H9 (cell line): Measurements from ENCODE around the gene SLC1A5. TPM values are rescaled to one million over a fixed set of nuclear protein-coding genes. Genes with fewer than 3 reads are reported as not detected.

Source experiments
- DNase-seq: peaks from one replicate; pipeline ENCODE4 v3.0.0-alpha.2; 2017
- H2AFZ ChIP-seq: one replicate; pipeline ENCODE4 v1.6.1; 2013; ENCODE audit warnings: mild to moderate bottlenecking, low read length, control low read depth, moderate library complexity
- H2AK5ac ChIP-seq: 2 replicates; pipeline ENCODE4 v1.6.1; 2013; ENCODE audit warnings: low read length, control low read depth, mixed read lengths; ENCODE audit not compliant: insufficient read length
- H2BK120ac ChIP-seq: one replicate; pipeline ENCODE4 v1.6.1; 2013; ENCODE audit warnings: low read depth, mild to moderate bottlenecking, low read length, control low read depth, inconsistent platforms; ENCODE audit not compliant: poor library complexity, severe bottlenecking
- H2BK12ac ChIP-seq: 2 replicates; pipeline ENCODE4 v1.6.1; 2013; ENCODE audit warnings: low read length, control low read depth, mixed read lengths, low read depth; ENCODE audit not compliant: insufficient read length
- H2BK15ac ChIP-seq: 2 replicates; pipeline ENCODE4 v1.6.1; 2013; ENCODE audit warnings: low read depth, low read length, control low read depth
- H2BK20ac ChIP-seq: one replicate; pipeline ENCODE4 v1.6.1; 2013; ENCODE audit warnings: low read depth, mild to moderate bottlenecking, low read length, control low read depth, inconsistent platforms; ENCODE audit not compliant: poor library complexity, severe bottlenecking
- H2BK5ac ChIP-seq: 2 replicates; pipeline ENCODE4 v1.6.1; 2013; ENCODE audit warnings: low read length, control low read depth, mixed read lengths; ENCODE audit not compliant: insufficient read length
- H3K14ac ChIP-seq: 2 replicates; pipeline ENCODE4 v1.6.1; 2013; ENCODE audit warnings: low read length, control low read depth; ENCODE audit not compliant: insufficient read depth
- H3K18ac ChIP-seq: 2 replicates; pipeline ENCODE4 v1.6.1; 2013; ENCODE audit warnings: low read depth, mild to moderate bottlenecking, mixed read lengths, low read length, control low read depth; ENCODE audit not compliant: insufficient read length
- H3K23ac ChIP-seq: 2 replicates; pipeline ENCODE4 v1.6.1; 2013; ENCODE audit warnings: low read length, control low read depth, mixed read lengths, low read depth; ENCODE audit not compliant: insufficient read length
- H3K23me2 ChIP-seq: 2 replicates; pipeline ENCODE4 v1.6.1; 2013; ENCODE audit warnings: low read depth, mild to moderate bottlenecking, mixed read lengths, low read length, control low read depth; ENCODE audit not compliant: insufficient read length, poor library complexity, severe bottlenecking
- H3K27ac ChIP-seq: 2 replicates; pipeline ENCODE4 v1.5.1; 2013; ENCODE audit warnings: low read length, control low read depth, mixed read lengths, low read depth; ENCODE audit not compliant: insufficient read length
- H3K27me3 ChIP-seq: 2 replicates; pipeline ENCODE4 v1.6.1; 2013; ENCODE audit warnings: low read length, control low read depth, inconsistent platforms; ENCODE audit not compliant: insufficient read depth
- H3K4ac ChIP-seq: 2 replicates; pipeline ENCODE4 v1.6.1; 2013; ENCODE audit warnings: low read depth, mild to moderate bottlenecking, control low read depth, inconsistent platforms, low read length, moderate library complexity
- H3K4me1 ChIP-seq: 2 replicates; pipeline ENCODE4 v1.6.1; 2013; ENCODE audit warnings: low read length, control low read depth, inconsistent platforms; ENCODE audit not compliant: insufficient read depth
- H3K4me2 ChIP-seq: 2 replicates; pipeline ENCODE4 v1.6.1; 2013; ENCODE audit warnings: low read length, control low read depth, mixed read lengths; ENCODE audit not compliant: insufficient read length, insufficient read depth
- H3K56ac ChIP-seq: 2 replicates; pipeline ENCODE4 v1.6.1; 2013; ENCODE audit warnings: low read depth, mild to moderate bottlenecking, mixed read lengths, low read length, control low read depth; ENCODE audit not compliant: insufficient read length
- H3K79me1 ChIP-seq: 2 replicates; pipeline ENCODE4 v1.6.1; 2013; ENCODE audit warnings: low read depth, mild to moderate bottlenecking, moderate library complexity, low read length, control low read depth, inconsistent platforms; ENCODE audit not compliant: insufficient read depth, poor library complexity, severe bottlenecking
- H3K79me2 ChIP-seq: 2 replicates; pipeline ENCODE4 v1.6.1; 2013; ENCODE audit warnings: low read length, control low read depth, inconsistent platforms; ENCODE audit not compliant: insufficient read depth
- H3K9ac ChIP-seq: 2 replicates; pipeline ENCODE4 v1.6.1; 2013; ENCODE audit warnings: low read length, control low read depth, mixed read lengths; ENCODE audit not compliant: insufficient read length; ENCODE audit errors: extremely low read depth
- H3K9me3 ChIP-seq: one replicate; pipeline ENCODE4 v1.6.1; 2013; ENCODE audit warnings: low read depth, low read length, inconsistent platforms; ENCODE audit not compliant: control insufficient read depth
- H3T11ph ChIP-seq: one replicate; pipeline ENCODE4 v1.6.1; 2013; ENCODE audit warnings: mild to moderate bottlenecking, low read length, control low read depth, inconsistent platforms
- H4K20me1 ChIP-seq: one replicate; pipeline ENCODE4 v1.6.1; 2013; ENCODE audit not compliant: control insufficient read depth, insufficient read length, insufficient read depth
- H4K5ac ChIP-seq: 2 replicates; pipeline ENCODE4 v1.6.1; 2013; ENCODE audit warnings: low read depth, mild to moderate bottlenecking, mixed read lengths, low read length, control low read depth; ENCODE audit not compliant: insufficient read length
- H4K8ac ChIP-seq: replicated peaks from 2 replicates; pipeline ENCODE4 v1.6.1; 2013; ENCODE audit warnings: low read length, control low read depth, mixed read lengths, low read depth; ENCODE audit not compliant: insufficient read length
- H4K91ac ChIP-seq: 2 replicates; pipeline ENCODE4 v1.6.1; 2013; ENCODE audit warnings: low read depth, mild to moderate bottlenecking, moderate library complexity, mixed read lengths, low read length, control low read depth; ENCODE audit not compliant: insufficient read length
- H3K27ac Mint-ChIP-seq, 3 experiments: 2 replicates in 2 of 3; 3 replicates in 1 of 3; pipeline ENCODE4 v1.8.0; 2020 to 2021; ENCODE audit warnings: mixed read lengths in 3 of 3, mild to moderate bottlenecking in 1 of 3, moderate library complexity in 1 of 3
- H3K27me3 Mint-ChIP-seq: 2 replicates; pipeline ENCODE4 v1.8.0; 2021; ENCODE audit warnings: low read depth, mild to moderate bottlenecking, moderate library complexity, mixed read lengths
- H3K36me3 Mint-ChIP-seq, 3 experiments: 2 replicates in 2 of 3; 3 replicates in 1 of 3; pipeline ENCODE4 v1.8.0; 2020 to 2021; ENCODE audit warnings: low read depth in 3 of 3, mixed read lengths in 3 of 3; ENCODE audit not compliant: insufficient read depth in 1 of 3
- H3K4me1 Mint-ChIP-seq, 2 experiments: 2 replicates each; pipeline ENCODE4 v1.8.0; 2020; ENCODE audit warnings: mixed read lengths in 2 of 2
- H3K4me3 Mint-ChIP-seq, 2 experiments: 2 replicates in 1 of 2; 3 replicates in 1 of 2; pipeline ENCODE4 v1.8.0; 2020 to 2021; ENCODE audit warnings: mild to moderate bottlenecking in 2 of 2, mixed read lengths in 2 of 2, moderate library complexity in 1 of 2
- H3K9me3 Mint-ChIP-seq, 2 experiments: 2 replicates in 1 of 2; 3 replicates in 1 of 2; pipeline ENCODE4 v1.8.0; 2020; ENCODE audit warnings: mild to moderate bottlenecking in 2 of 2, mixed read lengths in 2 of 2, moderate library complexity in 1 of 2
- CTCF ChIP-seq: fragments of 200-600 bp; sonication (generic); conservative IDR thresholded peaks from 3 replicates; pipeline ENCODE4 v1.8.0; 2021; ENCODE audit warnings: antibody characterized with exemption, mild to moderate bottlenecking
- WGBS: extraction: QIAGEN DNeasy Blood & Tissue Kit; methylation state at CpG from one replicate; pipeline ENCODE4 v1.1.7; 2013; ENCODE audit warnings: missing lambda C conversion rate, low lambda C conversion rate, mixed read lengths; ENCODE audit not compliant: insufficient read length; ENCODE audit errors: extremely low coverage; 5-methylcytosine and 5-hydroxymethylcytosine counted together
- total RNA-seq: library from RNA; stranded (reverse); gene quantifications from 2 replicates; pipeline ENCODE4 v1.2.1, GENCODE V29; 2021

The SLC1A5 gene
- total RNA-seq, 1 experiment from 2014 or later = 258 TPM

- Histone ChIP-seq H3K56ac (no peak overlapping the region), H3K9me3 (no peaks in the 10 kb centered on the region), H3K14ac (no peak overlapping the region), H3K23me2 (no peaks in the 10 kb centered on the region), H3K23ac (no peak overlapping the region), H2BK12ac (no peak overlapping the region), H4K5ac (no peak overlapping the region), H3K18ac (no peak overlapping the region), H3K9ac (no peak overlapping the region), H3K4ac (no peak overlapping the region), H2AFZ (no peak overlapping the region), H2AK5ac (no peak overlapping the region), H4K91ac (no peak overlapping the region), H4K20me1 (no peaks in the 10 kb centered on the region), H3K79me1 (no peaks in the 10 kb centered on the region), H3K27ac (no peak overlapping the region), H2BK20ac (no peak overlapping the region), H3K27me3 (no peaks in the 10 kb centered on the region), H4K8ac (no peak overlapping the region), H2BK120ac (no peak overlapping the region), H3K4me1 (no peaks in the 10 kb centered on the region), H3K4me2 (no peak overlapping the region), H3K79me2 (no peaks in the 10 kb centered on the region), H3T11ph (no peak overlapping the region), H2BK5ac (no peak overlapping the region), H2BK15ac (no peak overlapping the region)
- no peak for DNase-seq
- Mint-ChIP-seq H3K4me1 (peaks cover 14 to 27% of the 10 kb centered on the region in 2 experiments), H3K27me3 (no peaks in the 10 kb centered on the region; the same call in 1 of the 2 replicates), H3K4me3 (no peak overlapping the region), H3K36me3 (peaks cover 45 to 86% (median 83%) of the 10 kb centered on the region in 3 experiments), H3K27ac (peak overlapping the region in 1 of 3 experiments; percentile 94; a peak in 2 of 7 replicates), H3K9me3 (no peaks in the 10 kb centered on the region)
- WGBS = no CpG with 5 or more reads among the region's 26 CpGs
- TF ChIP-seq CTCF = no peak
These were observed 63.2 kb downstream of the SLC1A5 start for GRCh38 chr19:46725036-46725820.

Other genes with a start within 250 kb of the SLC1A5 start
- 339 and 343 TPM in 2 replicates for gene CALM3, start 187.3 kb downstream of the SLC1A5 start, total RNA-seq
- not detected in 2 replicates for gene PTGIR, start 163.5 kb downstream of the SLC1A5 start, total RNA-seq
- gene GNG8, start 152.4 kb downstream of the SLC1A5 start, total RNA-seq = not detected in 2 replicates
- 0.87 and 1.1 TPM in 2 replicates for gene DACT3, start 127.4 kb downstream of the SLC1A5 start, total RNA-seq
- gene PRKD2, start 71.5 kb downstream of the SLC1A5 start, total RNA-seq = 60.7 and 60.8 TPM in 2 replicates
- 39.1 and 42.2 TPM in 2 replicates for gene FKRP, start 42.5 kb downstream of the SLC1A5 start, total RNA-seq
- 143 and 148 TPM in 2 replicates for gene STRN4, start 42.1 kb downstream of the SLC1A5 start, total RNA-seq
- gene AP2S1, start 62.3 kb upstream of the SLC1A5 start, total RNA-seq = 193 and 200 TPM in 2 replicates
- gene ARHGAP35, start 72.4 kb upstream of the SLC1A5 start, total RNA-seq = 49.0 and 49.8 TPM in 2 replicates
- 17.8 and 20.0 TPM in 2 replicates for gene NPAS1, start 231.2 kb upstream of the SLC1A5 start, total RNA-seq